HUES48 (cell line): ENCODE measurements around the gene PIK3CA.

Experiments used
- H3K27ac ChIP-seq: one replicate; pipeline ENCODE4 v1.7.0; 2013; ENCODE audit warnings: low read depth, low read length, inconsistent platforms
- H3K27me3 ChIP-seq: 2 replicates; pipeline ENCODE4 v1.6.1; 2013; ENCODE audit warnings: mild to moderate bottlenecking, low read length; ENCODE audit not compliant: control insufficient read depth, insufficient read depth
- H3K36me3 ChIP-seq: 2 replicates; pipeline ENCODE4 v1.6.1; 2013; ENCODE audit warnings: low read length; ENCODE audit not compliant: control insufficient read depth, insufficient read depth
- H3K4me1 ChIP-seq: 2 replicates; pipeline ENCODE4 v1.6.1; 2013; ENCODE audit warnings: mild to moderate bottlenecking, low read length; ENCODE audit not compliant: control insufficient read depth, insufficient read depth
- H3K4me3 ChIP-seq: 2 replicates; pipeline ENCODE4 v1.5.1; 2013; ENCODE audit warnings: mild to moderate bottlenecking, low read depth, low read length
- H3K9ac ChIP-seq: 2 replicates; pipeline ENCODE4 v1.6.1; 2013; ENCODE audit warnings: mild to moderate bottlenecking, low read depth, low read length, moderate library complexity
- H3K9me3 ChIP-seq: 2 replicates; pipeline ENCODE4 v1.6.1; 2013; ENCODE audit warnings: low read length; ENCODE audit not compliant: control insufficient read depth, insufficient read depth

Gene PIK3CA

DNA sequence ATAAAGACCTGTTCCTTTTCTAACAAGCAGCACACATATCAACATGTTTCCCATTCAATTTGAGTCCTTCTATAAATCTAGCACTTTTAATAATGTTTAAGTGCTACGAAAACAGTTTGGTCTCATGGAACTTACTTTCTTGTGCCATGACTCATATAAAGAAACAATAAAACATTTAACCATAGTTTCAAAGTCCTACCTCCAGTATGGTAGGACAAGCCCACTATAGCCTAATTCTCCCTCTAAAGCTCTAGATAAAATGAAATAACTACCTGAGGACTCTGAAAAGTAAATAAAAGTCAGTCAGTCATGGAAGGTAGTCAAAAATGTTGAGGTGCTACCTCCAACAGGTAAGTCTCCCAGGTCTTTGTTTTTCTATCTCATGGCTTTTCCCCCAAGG lies 12.0 kb upstream of the PIK3CA start:
- no peaks in the 10 kb centered on the region for H3K4me1 ChIP-seq
- peaks cover 9% of the 10 kb centered on the region; the same call in 1 of the 2 replicates for H3K9me3 ChIP-seq
- H3K9ac ChIP-seq, result no peak overlapping the region
- no peak overlapping the region for H3K4me3 ChIP-seq
- no peak overlapping the region for H3K27ac ChIP-seq
- H3K27me3 ChIP-seq, result no peaks in the 10 kb centered on the region
- no peaks in the 10 kb centered on the region for H3K36me3 ChIP-seq

GRCh38 chr3:179141890-179142289 lies 6.3 kb upstream of the PIK3CA start:
- Histone ChIP-seq H3K36me3 (no peaks in the 10 kb centered on the region), H3K4me1 (peaks cover 3% of the 10 kb centered on the region; the same call in 1 of the 2 replicates), H3K27me3 (no peaks in the 10 kb centered on the region), H3K9ac (no peak overlapping the region), H3K4me3 (no peak overlapping the region), H3K27ac (no peak overlapping the region), H3K9me3 (no peaks in the 10 kb centered on the region)

DNA sequence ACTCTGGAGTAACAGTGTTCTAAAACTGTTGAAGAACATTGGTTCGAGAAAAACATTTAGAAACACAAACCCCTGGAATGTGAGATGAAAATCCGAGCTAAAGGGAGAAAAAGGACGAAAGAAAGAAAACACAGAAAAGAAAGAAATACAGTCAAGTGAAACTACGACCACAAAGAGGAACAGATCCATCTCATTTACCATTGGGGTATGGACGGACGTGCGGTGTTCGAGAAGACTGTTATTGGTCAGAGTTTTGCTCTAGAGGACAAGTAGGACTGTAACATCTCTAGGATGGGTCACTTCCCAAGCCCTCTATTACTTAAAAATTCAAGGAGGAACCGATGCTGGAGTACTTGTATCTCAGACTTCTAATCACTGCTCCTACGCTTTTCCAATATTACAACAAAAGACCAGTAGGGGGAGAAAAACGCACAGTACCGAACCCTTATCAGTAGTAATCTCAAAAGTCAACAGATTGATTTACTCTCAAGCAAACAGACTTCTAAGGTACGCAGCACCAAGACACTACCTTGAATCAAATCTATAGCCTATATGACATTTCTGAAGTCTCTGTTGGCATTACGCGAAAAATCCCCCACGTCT lies 1.1 kb upstream of the PIK3CA start:
- Histone ChIP-seq H3K9ac (no peak overlapping the region), H3K4me3 (peak overlapping the region; percentile 98), H3K27ac (no peak overlapping the region), H3K4me1 (peaks cover 20% of the 10 kb centered on the region), H3K27me3 (no peaks in the 10 kb centered on the region), H3K36me3 (no peaks in the 10 kb centered on the region), H3K9me3 (no peaks in the 10 kb centered on the region)

GRCh38 chr3:179147514-179147872 lies 664 bp upstream of the PIK3CA start:
- H3K4me3 ChIP-seq, result peak overlapping the region; percentile 98
- H3K9ac ChIP-seq, result no peak overlapping the region
- no peaks in the 10 kb centered on the region for H3K27me3 ChIP-seq
- H3K9me3 ChIP-seq, result no peaks in the 10 kb centered on the region
- H3K36me3 ChIP-seq, result no peaks in the 10 kb centered on the region
- peaks cover 20% of the 10 kb centered on the region for H3K4me1 ChIP-seq
- peak overlapping the region; percentile 25 for H3K27ac ChIP-seq

GRCh38 chr3:179148616-179149405 lies 654 bp downstream of the PIK3CA start:
- Histone ChIP-seq H3K9ac (peak overlapping the region; percentile 74), H3K36me3 (no peaks in the 10 kb centered on the region), H3K4me1 (peaks cover 18% of the 10 kb centered on the region), H3K9me3 (no peaks in the 10 kb centered on the region), H3K27ac (peak overlapping the region; percentile 85), H3K27me3 (no peaks in the 10 kb centered on the region), H3K4me3 (peak overlapping the region; percentile 98)

DNA sequence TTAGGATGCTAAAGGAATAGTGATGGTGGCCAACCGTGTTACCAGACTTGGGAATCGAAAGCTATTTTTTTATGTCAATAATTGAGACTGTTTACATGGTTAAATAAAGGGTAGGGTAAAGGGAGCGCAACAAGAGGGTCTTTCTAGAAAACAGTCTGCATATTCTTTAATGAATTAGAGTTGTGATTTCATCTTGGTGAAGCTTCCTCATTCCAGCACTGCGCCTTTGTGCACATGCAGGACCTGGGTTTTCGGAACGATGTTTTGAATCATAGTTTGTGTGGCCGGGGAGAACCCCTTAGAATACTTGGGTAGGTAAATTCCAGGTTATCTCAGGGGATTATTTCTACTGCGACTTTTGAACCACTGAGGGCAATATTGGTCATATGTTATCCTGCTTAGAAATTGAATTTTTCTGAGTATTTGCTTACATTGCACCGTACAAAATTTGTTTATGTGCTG lies 1.3 kb downstream of the PIK3CA start:
- peak overlapping the region; percentile 98 for H3K4me3 ChIP-seq
- H3K9me3 ChIP-seq, result no peaks in the 10 kb centered on the region
- H3K36me3 ChIP-seq, result no peaks in the 10 kb centered on the region
- peak overlapping the region; percentile 85 for H3K27ac ChIP-seq
- peak overlapping the region; percentile 74 for H3K9ac ChIP-seq
- no peaks in the 10 kb centered on the region for H3K27me3 ChIP-seq
- peaks cover 17% of the 10 kb centered on the region for H3K4me1 ChIP-seq

- no peaks in the 10 kb centered on the region for H3K9me3 ChIP-seq
- H3K9ac ChIP-seq, result no peak overlapping the region
- H3K27ac ChIP-seq, result no peak overlapping the region
- H3K4me3 ChIP-seq, result peak overlapping the region; percentile 98
- no peaks in the 10 kb centered on the region for H3K36me3 ChIP-seq
- H3K27me3 ChIP-seq, result no peaks in the 10 kb centered on the region
- peaks cover 17% of the 10 kb centered on the region for H3K4me1 ChIP-seq
Measured at GRCh38 chr3:179149951-179150350, 1.8 kb downstream of the PIK3CA start.

DNA sequence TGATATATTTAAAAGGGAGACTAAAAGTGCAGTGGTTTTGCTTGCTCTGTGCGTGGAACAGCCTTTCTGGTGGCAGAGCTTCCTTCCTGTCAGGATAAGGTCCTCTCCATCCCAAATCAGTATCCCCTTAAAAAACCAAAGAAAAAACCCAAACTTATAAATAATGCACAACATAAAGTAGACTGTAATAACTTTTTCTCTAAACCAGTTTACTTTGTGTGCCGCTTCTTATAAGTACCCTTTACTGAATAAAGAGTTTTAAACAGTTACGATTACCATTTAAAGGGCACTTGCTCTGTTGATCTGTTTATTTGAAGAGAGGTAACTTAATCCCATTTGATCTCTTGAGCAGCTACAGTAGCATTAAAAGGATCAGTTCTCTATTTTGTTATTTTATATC lies 2.5 kb downstream of the PIK3CA start:
- Histone ChIP-seq H3K27ac (no peak overlapping the region), H3K9ac (no peak overlapping the region), H3K4me1 (peaks cover 17% of the 10 kb centered on the region), H3K9me3 (no peaks in the 10 kb centered on the region), H3K4me3 (0 out of 2 replicates have a peak overlapping the region, but pooled peaks have one; percentile 9), H3K36me3 (no peaks in the 10 kb centered on the region), H3K27me3 (no peaks in the 10 kb centered on the region)

DNA sequence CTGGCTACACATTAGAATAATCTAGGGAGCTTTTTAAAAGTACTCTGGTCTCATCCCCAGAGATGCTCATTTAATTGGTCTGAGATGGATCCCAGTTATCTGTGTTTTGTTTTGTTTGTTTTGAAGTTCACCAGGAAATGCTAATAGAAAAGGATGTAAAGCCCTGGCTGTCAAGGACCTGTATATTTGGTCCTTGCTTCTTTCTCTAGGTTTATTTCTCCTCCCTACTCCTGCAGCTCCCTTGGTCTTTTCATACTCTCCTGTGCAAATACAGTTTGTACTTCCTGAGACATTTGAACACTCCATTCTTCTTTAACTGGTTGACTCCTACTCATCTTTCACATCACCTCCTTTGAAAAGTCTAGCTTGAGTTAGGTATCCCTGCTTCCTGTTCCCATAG lies 3.3 kb downstream of the PIK3CA start:
- Histone ChIP-seq H3K9me3 (no peaks in the 10 kb centered on the region), H3K9ac (no peak overlapping the region), H3K27ac (no peak overlapping the region), H3K27me3 (no peaks in the 10 kb centered on the region), H3K4me1 (peaks cover 17% of the 10 kb centered on the region), H3K36me3 (no peaks in the 10 kb centered on the region), H3K4me3 (no peak overlapping the region)

DNA sequence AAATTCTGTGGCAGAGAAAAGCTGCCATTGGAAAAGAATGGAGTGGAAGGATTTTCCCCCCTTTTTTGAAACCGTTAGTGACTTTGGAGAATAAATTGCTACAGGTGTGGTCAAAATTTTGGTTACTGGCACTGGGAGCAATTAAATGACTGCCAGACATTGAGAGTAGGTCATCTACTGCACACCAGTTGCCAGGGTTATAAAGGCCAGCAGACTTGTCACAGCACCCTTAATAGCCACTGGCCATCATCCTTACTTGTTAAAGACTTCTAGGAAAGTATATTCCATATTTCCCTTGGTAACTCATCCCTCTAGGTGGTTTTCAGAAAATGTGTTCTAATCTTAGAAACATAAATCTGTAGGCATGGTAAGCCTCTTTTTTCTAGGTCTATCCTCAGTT lies 8.0 kb downstream of the PIK3CA start:
- H3K4me3 ChIP-seq, result no peak overlapping the region
- H3K27ac ChIP-seq, result no peak overlapping the region
- H3K36me3 ChIP-seq, result no peaks in the 10 kb centered on the region
- H3K9me3 ChIP-seq, result no peaks in the 10 kb centered on the region
- 0 out of 2 replicates have a peak, but pooled peaks cover 1% of the 10 kb centered on the region for H3K4me1 ChIP-seq
- no peak overlapping the region for H3K9ac ChIP-seq
- no peaks in the 10 kb centered on the region for H3K27me3 ChIP-seq

DNA sequence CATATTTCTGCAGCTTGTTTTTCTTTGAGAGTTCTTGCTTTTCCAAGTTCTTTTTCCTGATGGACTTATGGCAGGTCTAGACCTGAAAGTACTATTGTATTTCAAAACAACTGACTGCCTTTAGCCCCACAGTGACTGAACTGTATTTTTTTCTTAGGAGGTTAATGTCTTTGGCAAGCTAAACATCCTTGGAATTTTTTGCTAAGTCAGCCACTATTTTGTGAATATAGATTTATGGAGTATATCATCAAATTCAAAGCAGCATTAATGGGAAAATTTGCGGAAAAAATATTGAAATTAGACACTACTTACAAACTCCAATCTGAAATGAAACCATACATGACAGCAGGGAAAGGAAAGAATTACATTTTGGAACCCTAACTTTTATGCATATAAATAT lies 8.6 kb downstream of the PIK3CA start:
- Histone ChIP-seq H3K36me3 (no peaks in the 10 kb centered on the region), H3K27ac (no peak overlapping the region), H3K27me3 (no peaks in the 10 kb centered on the region)

More for the DNA sequence above, 8.6 kb downstream of the PIK3CA start:
- Histone ChIP-seq H3K9ac (no peak overlapping the region), H3K9me3 (no peaks in the 10 kb centered on the region), H3K4me1 (no peaks in the 10 kb centered on the region), H3K4me3 (no peak overlapping the region)
